Measurements from ENCODE around the gene PPOX. TPM values are rescaled to one million over a fixed set of nuclear protein-coding genes. Genes with fewer than 3 reads are reported as not detected.

PPOX gene
- polyA plus RNA-seq, 3 donors from 2014 or later = 18.2 to 30.1 (median 21.9) TPM

DNA sequence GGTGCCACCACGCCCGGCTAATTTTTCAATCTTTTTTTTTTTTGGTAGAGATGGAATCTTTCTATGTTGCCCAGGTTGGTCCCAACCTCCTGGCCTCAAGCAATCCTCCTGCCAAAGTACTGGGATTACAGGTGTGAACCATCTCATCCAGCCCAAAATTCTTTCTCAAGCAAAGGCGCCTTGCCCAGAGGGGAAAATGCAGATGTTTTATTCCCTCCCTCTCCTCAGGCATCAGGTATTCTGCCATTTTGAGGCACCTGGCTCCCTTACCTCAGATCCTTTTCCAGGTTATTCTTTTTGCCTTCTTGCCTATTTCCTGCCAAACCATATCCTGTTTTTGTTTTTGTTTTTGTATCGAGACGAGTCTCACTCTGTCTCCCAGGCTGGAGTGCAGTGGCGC, 22.2 kb downstream of the PPOX start:
- no peak overlapping the region for H3K4me3 Mint-ChIP-seq
- DNase-seq = no peak
- peaks cover 2 to 13% (median 4%) of the 10 kb centered on the region in 3 donors for H3K27me3 Mint-ChIP-seq (ENCODE audit: low read depth in 3 of 3)
- H3K9me3 Mint-ChIP-seq = no peaks in the 10 kb centered on the region
- H3K4me1 Mint-ChIP-seq = peaks cover 72 to 75% of the 10 kb centered on the region in 2 donors
- peak overlapping the region in 5 of 6 donors; percentile 75 to 93 (median 79) for H3K27ac Mint-ChIP-seq
- no peaks in the 10 kb centered on the region for H3K36me3 Mint-ChIP-seq

DNA sequence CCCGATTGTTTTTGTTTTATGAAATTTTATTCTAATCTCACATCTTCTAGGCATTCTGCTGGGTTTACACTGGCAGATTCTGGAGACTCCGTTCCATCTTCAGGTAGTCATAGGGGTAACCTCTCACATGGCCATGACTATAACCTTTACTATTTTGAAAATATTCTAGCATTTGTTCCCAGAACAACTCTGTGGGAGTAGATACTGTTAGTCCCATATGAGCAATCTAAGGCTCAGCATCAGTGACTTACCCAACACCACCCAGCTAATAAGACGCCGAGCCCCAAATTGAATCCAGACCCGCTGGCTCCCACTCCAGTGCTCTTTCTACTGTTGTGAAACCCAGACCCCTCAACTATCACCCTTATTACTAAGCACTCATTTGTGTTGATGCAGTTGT, 22.8 kb downstream of the PPOX start:
- peaks cover 2 to 10% (median 4%) of the 10 kb centered on the region in 3 donors for H3K27me3 Mint-ChIP-seq (ENCODE audit: low read depth in 3 of 3)
- peak overlapping the region in 5 of 6 donors; percentile 20 to 68 (median 55) for H3K27ac Mint-ChIP-seq
- no peak overlapping the region for H3K4me3 Mint-ChIP-seq
- no peaks in the 10 kb centered on the region for H3K36me3 Mint-ChIP-seq
- no peak for DNase-seq
- H3K4me1 Mint-ChIP-seq = peaks cover 71 to 75% of the 10 kb centered on the region in 2 donors
- no peaks in the 10 kb centered on the region for H3K9me3 Mint-ChIP-seq

DNA sequence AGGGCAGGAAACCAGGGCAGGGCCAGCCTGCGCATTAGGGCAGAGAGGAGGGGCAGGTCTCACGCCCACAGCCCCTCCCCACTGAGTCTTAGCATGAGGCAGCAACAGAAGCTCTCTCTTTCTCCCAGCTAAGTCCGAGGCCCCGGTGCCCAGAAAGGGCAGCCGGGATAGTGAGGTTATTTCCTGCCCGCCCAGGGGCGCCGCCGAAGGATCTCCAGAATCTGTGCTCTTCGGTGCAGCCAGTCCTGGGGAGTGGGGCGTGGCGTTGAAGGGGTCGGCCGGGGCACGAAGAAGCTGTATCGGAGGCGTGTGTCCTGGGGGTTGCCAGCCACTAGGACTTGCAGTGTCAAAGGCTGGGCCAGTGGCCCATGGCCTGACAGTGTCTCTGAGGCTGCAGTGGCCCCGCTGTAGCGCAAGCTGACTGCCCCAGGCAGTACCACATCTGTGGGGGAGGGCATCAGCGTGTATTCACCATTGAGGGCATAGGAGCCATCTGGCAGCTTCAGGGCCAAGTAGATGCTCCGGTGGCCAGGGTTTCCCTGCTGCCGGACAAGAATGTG, 24.8 kb downstream of the PPOX start:
- Mint-ChIP-seq H3K27me3 (ENCODE audit: low read depth in 3 of 3) (peaks cover 0 to 2% (median 0%) of the 10 kb centered on the region in 3 donors), H3K27ac (no peak overlapping the region), H3K4me3 (no peak overlapping the region), H3K36me3 (no peaks in the 10 kb centered on the region), H3K9me3 (no peaks in the 10 kb centered on the region), H3K4me1 (peaks cover 70 to 75% of the 10 kb centered on the region in 2 donors)
- no peak for DNase-seq

DNA sequence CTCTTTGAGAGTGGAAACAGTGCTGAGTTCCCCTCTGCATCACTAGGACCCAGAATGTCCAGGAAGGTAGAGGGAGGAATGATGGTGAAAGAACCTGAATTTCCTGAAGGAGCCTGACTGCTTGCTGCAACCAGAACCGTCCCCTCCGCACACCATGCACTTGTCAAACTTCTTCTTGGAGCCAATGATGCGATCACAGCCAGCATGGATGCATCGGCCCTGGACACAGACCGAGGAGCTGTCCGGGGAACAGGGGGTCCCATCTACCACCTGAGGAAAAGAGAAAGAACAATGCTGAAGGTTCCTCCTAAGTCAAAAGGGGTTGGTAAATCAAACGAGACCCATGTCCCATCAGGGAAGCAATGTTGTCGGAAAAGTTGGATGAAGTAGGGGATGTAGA, 25.7 kb downstream of the PPOX start:
- DNase-seq = no peak
- Mint-ChIP-seq H3K27me3 (ENCODE audit: low read depth in 3 of 3) (peaks cover 0 to 2% (median 0%) of the 10 kb centered on the region in 3 donors), H3K4me1 (peaks cover 68 to 70% of the 10 kb centered on the region in 2 donors), H3K27ac (no peak overlapping the region), H3K9me3 (no peaks in the 10 kb centered on the region), H3K4me3 (no peak overlapping the region), H3K36me3 (no peaks in the 10 kb centered on the region)

DNA sequence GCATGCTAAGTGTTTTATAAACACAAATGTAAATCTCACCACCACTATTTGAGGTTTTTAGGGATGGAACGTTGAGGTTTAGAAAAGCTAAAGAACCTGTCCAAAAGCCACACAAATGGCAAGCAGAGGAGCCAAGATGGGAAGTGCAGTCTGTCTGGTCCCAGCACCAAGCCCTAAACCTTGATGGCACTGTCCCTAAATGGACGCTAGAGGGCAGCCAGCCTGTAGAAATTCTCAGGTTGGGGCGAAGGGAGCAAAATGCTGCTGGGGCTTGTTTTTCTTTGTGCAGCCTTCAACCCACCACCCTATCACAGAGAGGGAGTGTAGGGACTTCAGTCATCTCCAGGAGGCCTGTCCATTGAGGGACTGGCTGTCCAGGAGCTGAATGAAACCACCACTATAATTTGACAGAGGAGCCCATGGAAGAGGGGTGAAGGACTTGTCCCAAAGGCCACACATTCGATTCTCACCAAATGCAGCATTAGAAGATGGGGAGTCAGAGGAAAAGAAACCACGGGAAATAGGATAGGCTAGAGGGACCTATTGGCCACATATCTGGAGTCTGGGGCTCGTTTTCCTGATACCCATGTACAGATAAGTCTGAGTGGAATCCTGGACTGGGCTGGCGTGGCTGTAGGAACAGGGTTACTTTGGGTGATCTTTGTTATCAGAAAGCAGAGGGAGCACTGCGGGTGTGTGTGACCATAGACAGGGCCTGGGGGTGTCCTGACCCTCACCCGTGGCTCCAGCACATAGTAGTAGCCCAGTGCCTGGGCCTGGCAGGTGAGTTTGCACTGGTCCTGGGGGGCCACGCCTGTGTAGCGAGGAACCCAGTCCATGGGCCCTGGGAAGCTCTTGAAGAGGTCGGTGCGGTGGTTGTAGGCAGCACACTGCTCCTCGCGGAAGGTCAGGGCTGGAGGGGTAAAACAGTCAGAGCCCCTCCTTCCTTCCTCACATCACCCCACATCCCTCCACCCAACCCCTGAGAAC, 26.5 kb downstream of the PPOX start:
- H3K4me1 Mint-ChIP-seq = peaks cover 60 to 66% of the 10 kb centered on the region in 2 donors
- no peaks in the 10 kb centered on the region for H3K9me3 Mint-ChIP-seq
- DNase-seq = peak; percentile 64 to 75 (median 71)
- no peaks in the 10 kb centered on the region for H3K36me3 Mint-ChIP-seq
- peak overlapping the region; percentile 21 to 69 (median 62) for H3K4me3 Mint-ChIP-seq
- peaks cover 0 to 2% (median 0%) of the 10 kb centered on the region in 3 donors for H3K27me3 Mint-ChIP-seq (ENCODE audit: low read depth in 3 of 3)
- H3K27ac Mint-ChIP-seq = peak overlapping the region; percentile 73 to 94 (median 91)

DNA sequence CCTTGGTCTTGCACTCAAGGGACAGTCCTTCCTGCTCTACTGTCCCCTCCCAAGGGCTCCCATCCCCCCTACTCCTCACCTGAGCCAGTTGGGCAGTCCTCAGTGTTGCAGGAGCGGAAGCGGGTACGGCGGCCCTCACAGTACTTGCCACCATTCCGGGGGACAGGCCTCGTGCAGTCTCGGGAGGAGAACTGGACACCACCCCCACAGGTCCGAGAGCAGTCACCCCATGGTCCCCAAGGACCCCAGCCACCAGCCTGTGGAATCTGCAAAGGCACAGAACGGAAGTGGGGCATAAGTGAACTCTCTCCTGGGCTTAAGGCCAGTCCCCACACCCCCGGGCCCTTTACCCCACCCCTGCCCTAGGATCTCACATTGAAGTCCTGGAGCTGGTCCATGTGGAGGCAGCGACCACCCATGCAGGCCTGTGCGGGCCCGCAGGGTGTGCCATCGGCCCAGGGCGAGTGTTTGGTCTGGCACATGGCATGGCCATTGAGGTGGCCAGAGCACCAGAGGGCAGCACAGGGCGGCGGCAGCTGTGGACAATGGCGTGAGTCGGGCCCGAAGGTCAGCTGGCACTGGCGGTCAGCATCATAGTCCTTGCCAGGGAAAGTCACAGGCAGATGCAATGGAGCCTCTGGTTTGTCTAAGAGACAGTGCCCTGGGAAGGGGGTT, 27.5 kb downstream of the PPOX start:
- H3K36me3 Mint-ChIP-seq = peaks cover 0 to under 1% (median 0%) of the 10 kb centered on the region in 3 donors
- peak overlapping the region in 5 of 6 donors; percentile 83 to 94 (median 93) for H3K27ac Mint-ChIP-seq
- H3K9me3 Mint-ChIP-seq = no peaks in the 10 kb centered on the region
- peaks cover 0 to 2% (median 0%) of the 10 kb centered on the region in 3 donors for H3K27me3 Mint-ChIP-seq (ENCODE audit: low read depth in 3 of 3)
- H3K4me1 Mint-ChIP-seq = peaks cover 55 to 60% of the 10 kb centered on the region in 2 donors
- H3K4me3 Mint-ChIP-seq = peak overlapping the region in 1 of 5 donors; percentile 40
- no peak for DNase-seq

DNA sequence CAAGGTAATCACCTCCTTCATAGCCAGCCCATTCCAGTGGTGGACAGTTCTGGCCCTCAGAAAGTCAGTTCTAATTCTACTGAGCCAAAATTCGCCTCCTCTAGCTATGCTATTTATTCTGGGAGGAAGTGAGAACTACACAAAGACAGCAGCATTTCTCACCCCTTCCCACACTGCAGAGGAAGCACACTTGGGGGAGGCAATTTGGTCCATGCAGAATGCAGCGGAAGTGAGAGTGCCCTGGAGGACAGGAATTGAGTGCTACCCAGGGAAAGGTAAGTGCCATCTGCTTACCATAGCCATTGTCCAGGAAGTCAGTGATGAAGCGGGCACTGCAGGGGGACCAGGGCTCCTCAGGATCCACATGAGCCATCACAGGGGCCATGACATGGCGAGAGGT, 28.9 kb downstream of the PPOX start:
- H3K36me3 Mint-ChIP-seq = peaks cover 0 to 3% (median 0%) of the 10 kb centered on the region in 3 donors
- H3K27ac Mint-ChIP-seq = peak overlapping the region; percentile 87 to 97 (median 94)
- peaks cover 47 to 64% of the 10 kb centered on the region in 2 donors for H3K4me1 Mint-ChIP-seq

DNA sequence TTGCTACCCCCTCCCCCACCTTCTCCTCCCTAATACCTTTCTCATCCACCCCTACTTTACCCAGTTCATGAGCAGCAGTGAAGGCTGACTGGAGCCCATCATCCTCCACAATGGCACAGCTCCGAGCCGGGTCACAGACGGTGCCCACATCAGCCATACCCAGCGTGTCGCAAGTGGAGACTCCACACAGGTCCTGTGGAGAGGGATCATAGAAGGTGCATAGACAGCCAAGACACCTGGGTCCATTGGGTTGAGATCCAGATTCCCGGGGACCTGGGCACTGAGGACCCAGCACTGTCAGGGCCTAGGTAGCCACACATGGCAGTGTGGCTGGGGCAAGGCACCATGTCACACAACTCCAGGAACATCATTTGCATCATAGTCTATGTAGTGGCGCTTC, 29.9 kb downstream of the PPOX start:
- peaks cover 0 to 3% (median 0%) of the 10 kb centered on the region in 3 donors for H3K36me3 Mint-ChIP-seq
- peaks cover 57 to 71% of the 10 kb centered on the region in 2 donors for H3K4me1 Mint-ChIP-seq
- no peak for DNase-seq
- no peaks in the 10 kb centered on the region for H3K9me3 Mint-ChIP-seq
- peak overlapping the region; percentile 12 to 97 (median 79) for H3K27ac Mint-ChIP-seq
- peaks cover 0 to 6% (median 4%) of the 10 kb centered on the region in 3 donors for H3K27me3 Mint-ChIP-seq (ENCODE audit: low read depth in 3 of 3)
- peak overlapping the region in 1 of 5 donors; percentile 51 for H3K4me3 Mint-ChIP-seq

More for the DNA sequence above, 28.9 kb downstream of the PPOX start:
- Mint-ChIP-seq H3K9me3 (no peaks in the 10 kb centered on the region), H3K4me3 (peak overlapping the region; percentile 53 to 87 (median 84)), H3K27me3 (ENCODE audit: low read depth in 3 of 3) (peaks cover 0 to 6% (median 2%) of the 10 kb centered on the region in 3 donors)
- peak; percentile 32 to 39 (median 33) for DNase-seq

DNA sequence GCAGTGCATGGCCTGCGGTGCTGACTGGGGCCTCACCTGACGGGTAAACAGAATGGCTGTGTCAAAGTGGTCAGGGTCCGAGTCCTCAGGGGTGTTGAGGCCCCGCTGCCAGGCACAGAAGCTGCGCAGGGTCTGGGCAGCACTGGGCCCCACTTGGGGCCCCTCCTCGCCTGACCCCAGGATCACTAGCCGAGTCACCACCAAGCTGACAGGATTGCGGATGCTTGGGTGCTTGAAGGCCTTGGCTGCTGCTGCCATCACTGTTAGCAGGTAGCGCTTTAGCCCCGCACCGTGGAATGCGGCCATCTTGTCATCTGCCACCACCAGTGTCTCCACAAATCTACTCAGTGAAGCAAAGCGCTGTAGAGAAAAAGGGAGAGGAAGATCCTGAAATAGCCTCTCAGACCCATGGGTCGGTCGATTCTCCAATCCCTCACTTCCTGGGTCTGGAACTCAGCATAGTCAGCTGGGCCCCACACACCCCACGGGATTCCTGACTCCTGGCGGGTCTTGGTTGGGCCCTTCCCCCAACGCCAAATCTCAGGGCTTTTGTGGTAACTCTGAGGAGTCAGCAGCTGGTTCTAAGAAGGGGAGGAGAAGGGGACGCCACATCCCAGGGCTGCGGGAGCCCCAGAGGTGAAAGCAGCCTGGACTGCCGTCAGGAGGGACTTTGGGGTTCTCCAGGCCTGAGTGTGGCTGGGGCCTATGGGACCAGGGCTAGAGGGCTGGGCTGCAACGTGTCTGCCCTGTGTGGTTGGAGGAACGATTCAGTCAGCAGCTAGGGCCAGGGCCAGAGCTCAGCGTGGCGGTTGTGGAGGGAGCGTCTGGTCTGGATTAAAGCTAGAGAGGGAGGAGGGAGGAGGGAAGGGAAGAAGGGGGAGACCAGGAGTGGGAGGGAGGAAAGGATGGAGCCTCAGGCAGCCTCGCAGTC, 30.6 kb downstream of the PPOX start:
- Mint-ChIP-seq H3K9me3 (no peaks in the 10 kb centered on the region), H3K4me3 (no peak overlapping the region), H3K27ac (peak overlapping the region in 3 of 6 donors; percentile 16 to 87 (median 31)), H3K27me3 (ENCODE audit: low read depth in 3 of 3) (peaks cover 0 to 7% (median 4%) of the 10 kb centered on the region in 3 donors), H3K4me1 (peaks cover 63 to 75% of the 10 kb centered on the region in 2 donors), H3K36me3 (peaks cover 0 to 3% (median 0%) of the 10 kb centered on the region in 3 donors)
- DNase-seq = no peak

DNA sequence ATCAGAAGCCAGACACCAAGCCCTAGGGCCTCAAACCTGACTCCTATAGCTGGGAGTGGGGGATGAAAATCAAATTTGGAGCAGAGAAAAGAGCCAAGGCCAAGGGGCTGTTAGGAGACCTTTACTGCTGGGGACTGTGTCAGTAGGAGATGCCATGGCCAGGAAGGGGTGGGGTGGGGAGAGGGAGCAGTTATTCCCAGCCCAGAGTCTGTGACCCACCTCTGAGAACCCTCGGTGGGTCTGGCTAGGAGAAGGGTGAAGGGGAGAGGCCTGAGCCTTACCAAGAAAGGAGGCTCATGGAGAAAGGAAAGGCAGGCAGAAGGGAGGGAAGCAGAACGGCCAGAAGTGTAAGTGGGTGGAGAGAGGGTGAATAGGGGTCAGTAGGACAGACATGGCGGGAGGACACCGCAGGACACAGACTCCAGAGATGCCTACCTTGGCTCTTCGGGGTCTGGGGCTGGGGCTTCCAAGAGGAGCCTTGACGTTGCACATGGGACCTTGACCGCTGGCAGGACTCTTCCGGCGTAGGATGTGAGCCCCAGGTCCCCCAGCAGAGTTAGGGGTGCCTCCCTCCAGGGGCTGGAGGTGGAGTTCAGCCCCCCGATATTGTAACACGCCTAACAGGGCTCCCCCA, 31.5 kb downstream of the PPOX start:
- H3K4me1 Mint-ChIP-seq = peaks cover 63 to 75% of the 10 kb centered on the region in 2 donors
- no peaks in the 10 kb centered on the region for H3K9me3 Mint-ChIP-seq
- H3K36me3 Mint-ChIP-seq = peaks cover 0 to 3% (median 0%) of the 10 kb centered on the region in 3 donors
- peak overlapping the region in 1 of 6 donors; percentile 31 for H3K27ac Mint-ChIP-seq
- DNase-seq = no peak
- H3K4me3 Mint-ChIP-seq = no peak overlapping the region
- H3K27me3 Mint-ChIP-seq (ENCODE audit: low read depth in 3 of 3) = peaks cover 0 to 8% (median 5%) of the 10 kb centered on the region in 3 donors

DNA sequence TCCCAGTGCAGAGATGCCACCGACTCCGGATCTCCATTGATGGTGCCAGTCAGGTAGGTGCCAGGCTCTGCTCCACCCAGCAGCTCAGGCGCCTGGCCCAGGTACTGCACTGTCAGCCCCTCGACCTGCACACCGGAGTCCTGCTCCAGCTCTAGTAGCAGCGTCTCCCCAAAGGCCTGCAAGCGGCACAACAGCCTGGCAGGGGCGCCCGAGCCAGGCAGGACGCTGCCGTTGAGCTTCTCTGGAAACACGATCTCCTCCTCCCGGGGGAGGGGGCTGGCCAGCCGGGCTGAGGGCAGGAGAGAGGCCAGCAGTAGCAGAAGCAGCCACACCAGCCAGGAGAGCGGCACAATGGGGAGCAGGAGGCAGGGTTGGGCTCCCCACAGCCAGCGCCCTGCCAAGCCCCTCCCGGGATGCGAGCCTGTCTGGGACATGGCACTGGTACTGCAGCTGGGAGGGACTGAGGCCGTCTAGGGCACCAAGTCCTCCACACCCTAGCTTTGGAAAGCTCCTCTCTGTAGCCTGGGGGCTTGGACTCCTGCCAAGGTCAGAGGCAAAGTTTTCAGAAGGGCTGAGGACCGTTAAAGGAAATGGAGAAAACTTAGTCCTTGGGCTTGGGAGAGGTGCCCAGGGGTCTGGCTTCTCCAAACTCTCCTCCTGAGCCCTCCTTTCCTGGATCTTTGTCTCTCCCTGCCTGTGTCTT, 32.1 kb downstream of the PPOX start:
- H3K36me3 Mint-ChIP-seq = peaks cover 0 to 3% (median 0%) of the 10 kb centered on the region in 3 donors
- DNase-seq = no peak
- peak overlapping the region in 1 of 6 donors; percentile 41 for H3K27ac Mint-ChIP-seq
- no peaks in the 10 kb centered on the region for H3K9me3 Mint-ChIP-seq
- peaks cover 63 to 73% of the 10 kb centered on the region in 2 donors for H3K4me1 Mint-ChIP-seq
- H3K27me3 Mint-ChIP-seq (ENCODE audit: low read depth in 3 of 3) = peaks cover 0 to 8% (median 5%) of the 10 kb centered on the region in 3 donors
- H3K4me3 Mint-ChIP-seq = no peak overlapping the region
